ENCODE measurements around the gene ATRNL1.

DNA sequence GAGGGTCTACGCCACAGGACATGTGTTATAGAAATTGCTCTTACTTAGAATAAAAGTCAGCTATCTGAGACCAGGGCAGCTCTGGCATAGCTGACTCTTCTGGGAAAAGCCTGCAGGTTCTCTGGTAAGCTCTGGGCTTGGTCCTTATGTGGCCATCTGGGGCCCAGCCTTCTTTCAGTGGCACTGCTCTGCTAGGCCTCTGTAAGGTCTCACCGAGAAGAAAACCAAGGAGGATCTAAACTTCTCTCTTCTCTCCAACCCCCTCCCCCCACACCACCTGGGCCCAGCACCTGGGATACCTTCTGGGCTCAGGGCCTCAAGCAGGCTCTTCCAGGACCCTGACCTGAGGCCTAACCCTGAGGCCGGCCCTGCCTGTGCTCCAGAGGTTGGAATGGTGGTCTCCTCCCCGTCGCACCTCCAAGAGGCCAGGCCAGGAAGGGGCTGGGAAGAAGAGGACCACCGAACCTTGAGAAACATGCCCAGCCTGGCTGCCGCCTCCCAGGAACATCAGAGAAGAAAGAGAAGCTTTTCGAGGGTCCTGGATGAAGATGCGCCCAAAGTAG lies 856.2 kb downstream of the ATRNL1 start:
- TF ChIP-seq CTCF (IDR thresholded peaks at IDR 0.05; ENCODE audit: low read depth, low read length) = no peak
- TF ChIP-seq EZH2phosphoT487 (IDR thresholded peaks at IDR 0.05; ENCODE audit: low read depth) = no peak
